WI38 (cell line): ENCODE measurements around the gene C1orf21.

Source experiments
- H3K4me3 ChIP-seq: 2 replicates; pipeline ENCODE4 v1.5.1; 2011; ENCODE audit warnings: low read depth, mild to moderate bottlenecking, control low read depth, low read length
- CTCF ChIP-seq: IDR thresholded peaks from 2 replicates; pipeline ENCODE4 v1.5.1; 2012; ENCODE audit warnings: low read depth, mild to moderate bottlenecking, control low read depth, low read length

C1orf21 gene

DNA sequence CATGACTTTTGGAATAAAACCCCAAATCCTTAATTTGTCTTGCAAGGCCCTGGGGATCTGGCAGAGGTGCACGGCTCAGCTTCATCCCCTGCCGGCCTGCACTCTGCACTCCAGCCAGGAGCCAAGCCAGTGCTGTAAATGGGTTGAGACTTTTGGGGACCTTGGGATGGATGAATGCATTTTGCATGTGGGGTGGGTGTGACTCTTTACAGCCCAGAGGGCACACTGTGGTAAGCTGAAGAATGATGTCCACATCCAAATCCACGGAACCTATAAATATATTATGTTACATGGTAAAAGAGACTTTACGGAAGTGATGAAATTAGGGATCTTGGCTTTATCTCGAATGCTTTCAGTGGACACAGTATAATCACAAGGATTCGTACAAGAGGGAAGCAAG lies 190.0 kb downstream of the C1orf21 start:
- TF ChIP-seq CTCF = no peak
- H3K4me3 ChIP-seq = no peak overlapping the region

DNA sequence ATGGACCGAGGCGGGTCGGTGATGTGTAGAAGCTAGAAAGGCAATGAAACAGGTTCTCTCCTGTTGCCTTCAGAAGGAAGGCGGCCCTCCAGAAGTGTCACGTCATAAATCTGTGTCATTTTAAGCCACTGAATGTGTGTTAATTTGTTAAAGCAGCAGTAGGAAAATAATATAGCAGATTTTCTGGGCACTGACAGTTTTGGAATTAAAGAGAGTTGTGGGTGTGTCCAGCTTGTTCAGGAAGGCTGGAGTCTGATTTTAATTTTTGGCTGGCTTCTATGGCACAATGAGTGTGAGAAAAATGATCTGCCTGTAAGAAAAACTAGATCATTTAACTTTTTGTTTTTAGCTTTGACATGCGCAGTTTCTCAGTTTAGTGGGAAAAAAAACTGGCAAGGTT lies 190.5 kb downstream of the C1orf21 start:
- no peak for TF ChIP-seq CTCF
- H3K4me3 ChIP-seq = no peak overlapping the region

DNA sequence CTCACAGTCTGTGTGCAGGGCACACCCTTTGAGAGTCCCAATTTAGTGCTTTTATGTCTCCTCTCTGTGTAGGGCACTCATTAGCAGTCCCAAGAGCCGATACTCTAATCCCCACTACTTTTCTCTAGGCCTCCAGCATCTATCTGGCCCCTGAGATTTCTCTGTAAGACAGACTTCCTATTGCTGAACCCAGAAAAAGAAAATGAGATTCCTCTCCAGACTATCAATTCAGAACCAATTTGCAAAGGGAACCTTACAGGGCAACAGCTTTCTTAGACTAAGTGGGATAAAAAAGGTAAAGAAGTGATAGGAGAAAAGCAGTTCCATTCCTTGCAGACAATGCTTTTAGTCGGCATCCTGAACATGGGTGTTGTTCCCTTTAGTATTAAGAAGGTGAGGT lies 195.6 kb downstream of the C1orf21 start:
- TF ChIP-seq CTCF = no peak
- H3K4me3 ChIP-seq = no peak overlapping the region

DNA sequence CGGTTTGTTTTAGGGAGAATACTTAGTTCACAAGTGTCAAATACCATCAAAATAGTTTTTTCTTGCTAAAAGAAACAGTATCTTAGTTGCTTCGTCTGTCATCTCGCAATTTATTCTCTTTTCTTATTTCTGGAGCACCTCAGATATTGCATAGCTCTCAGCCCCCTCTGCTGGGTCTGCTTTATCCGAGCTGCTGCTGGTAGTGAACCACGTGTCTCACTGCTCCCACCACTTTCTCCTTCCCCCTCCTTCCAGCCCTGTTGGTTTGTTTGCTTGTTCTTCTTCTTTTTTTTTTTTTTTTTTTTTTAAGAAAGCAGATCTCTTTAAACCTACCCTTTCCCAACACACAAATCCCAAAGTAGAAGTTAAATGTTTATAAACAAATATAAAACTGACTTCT lies 197.0 kb downstream of the C1orf21 start:
- no peak for TF ChIP-seq CTCF
- no peak overlapping the region for H3K4me3 ChIP-seq

DNA sequence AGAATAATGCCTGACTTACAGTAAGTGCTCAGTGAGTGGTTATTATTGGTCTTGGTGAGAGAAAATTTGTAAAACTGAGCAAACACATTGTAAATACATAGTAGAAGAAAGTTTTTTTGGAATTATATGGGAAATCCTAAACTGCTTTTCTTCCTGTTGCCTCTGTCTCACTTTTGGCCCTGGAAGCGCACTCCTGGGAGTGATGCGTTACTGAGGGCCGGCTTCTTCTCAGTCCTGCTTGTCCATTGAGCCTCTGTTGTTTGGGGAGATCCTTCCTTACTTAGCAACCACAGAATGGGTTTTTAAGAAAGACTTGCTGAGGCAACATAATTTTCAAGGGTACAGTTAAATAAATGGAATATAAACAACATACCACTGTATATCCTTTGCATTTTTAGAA lies 201.9 kb downstream of the C1orf21 start:
- no peak for TF ChIP-seq CTCF
- H3K4me3 ChIP-seq = no peak overlapping the region

DNA sequence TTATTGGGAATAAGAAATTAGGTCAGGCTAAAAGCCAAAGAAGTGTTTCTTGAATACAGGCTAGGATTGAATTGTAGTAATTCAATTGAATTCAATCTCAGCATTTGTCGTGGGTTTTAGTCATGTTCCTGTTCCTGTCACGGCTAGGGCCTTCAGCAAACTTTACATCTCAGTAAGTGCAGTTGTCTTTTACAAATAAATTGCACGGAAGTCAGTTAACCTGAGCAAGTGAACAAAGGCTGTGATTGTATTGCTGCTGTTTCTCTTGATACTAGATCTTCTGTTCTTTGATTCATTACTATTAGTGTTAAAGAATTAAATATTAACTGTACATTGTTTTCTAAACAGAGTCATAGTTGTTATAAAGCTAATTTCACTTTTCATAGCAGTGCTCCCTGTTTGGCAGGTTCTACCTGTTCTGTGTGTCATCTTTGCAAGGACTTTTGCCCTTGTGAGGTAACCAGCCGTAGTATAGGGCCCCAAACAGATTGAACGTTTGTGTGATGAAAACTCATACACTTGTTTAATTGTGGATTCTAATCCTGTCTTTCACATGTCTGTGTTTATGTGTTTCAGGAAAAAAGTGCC lies 203.4 kb downstream of the C1orf21 start:
- TF ChIP-seq CTCF = no peak
- H3K4me3 ChIP-seq = no peak overlapping the region

DNA sequence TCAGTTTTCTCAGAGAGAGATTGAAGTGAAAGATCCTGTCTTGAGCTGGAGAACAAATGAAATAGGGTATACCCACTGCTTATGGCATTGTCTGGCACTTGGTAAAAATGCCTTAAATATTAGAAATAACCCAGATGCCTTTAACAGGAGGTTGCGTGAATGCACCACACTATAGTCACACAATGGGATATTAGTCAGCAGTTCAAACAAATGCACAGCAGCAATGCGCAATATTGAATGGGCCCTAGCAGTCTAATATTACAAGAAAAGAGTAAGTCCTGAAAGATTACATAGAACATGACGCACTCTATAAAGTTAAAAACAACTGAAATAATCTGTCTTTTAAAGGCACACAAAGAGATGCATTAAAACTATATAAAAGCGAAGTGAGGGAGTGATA lies 206.8 kb downstream of the C1orf21 start:
- no peak for TF ChIP-seq CTCF
- H3K4me3 ChIP-seq = no peak overlapping the region
